Left renal cortex interstitium (tissue), 4 donors: ENCODE measurements around the gene CNPY2. TPM values are rescaled to one million over a fixed set of nuclear protein-coding genes. Genes with fewer than 3 reads are reported as not detected.
"Not testable (repeated sequence)": the region's sequence is repeated elsewhere in the genome, so short reads cannot be mapped to it uniquely, and the experiment has no call there.

Source experiments
- DNase-seq, 4 donors: peaks; one replicate each; pipeline ENCODE4 v3.0.0-alpha.2; 2013; ENCODE audit warnings: low read depth in 4 of 4, low spot score in 2 of 4, missing footprints in 1 of 4
- polyA plus RNA-seq, 4 donors: library from polyadenylated mRNA; unstranded; fragments of 120-200 nt; gene quantifications; one replicate each; pipeline ENCODE4 v1.2.1, GENCODE V29; 2013; ENCODE audit not compliant: insufficient read length in 4 of 4

Gene CNPY2
- 100 to 1,000 TPM; 143 to 174 (median 159) TPM for polyA plus RNA-seq

GRCh38 chr12:56315622-56316473 lies at the start of gene CNPY2:
Gene CNPY2 (minus strand): TSS chr12:56315988. CDS start chr12:56315217, 771 bp downstream.
- DNase-seq = peak; percentile 90 to 96 (median 94)

GRCh38 chr12:56362130-56363059 lies 46.6 kb upstream of the CNPY2 start, which contains the start of gene APOF:
Gene APOF (minus strand): TSS chr12:56362857. CDS start chr12:56362745, 112 bp downstream.
- no peak for DNase-seq

- no peak for DNase-seq
Measured at GRCh38 chr12:56361487-56362129, 45.8 kb upstream of the CNPY2 start.

GRCh38 chr12:56359851-56360767 lies 44.3 kb upstream of the CNPY2 start, which contains the start of gene STAT2:
Gene STAT2 (minus strand): TSS chr12:56360107. CDS start chr12:56356571, 3,536 bp downstream.
- DNase-seq = peak; percentile 98 to 100 (median 99)

- DNase-seq = peak in 1 of 4 donors; percentile 2
Measured at GRCh38 chr12:56358836-56359532, 43.2 kb upstream of the CNPY2 start.

GRCh38 chr12:56351325-56351724 lies 35.5 kb upstream of the CNPY2 start:
- DNase-seq = no peak

- DNase-seq = no peak
Measured at GRCh38 chr12:56350662-56351061, 34.9 kb upstream of the CNPY2 start.

GRCh38 chr12:56348776-56349175 lies 33.0 kb upstream of the CNPY2 start:
- DNase-seq = no peak

GRCh38 chr12:56347255-56347654 lies 31.5 kb upstream of the CNPY2 start:
- DNase-seq = not testable (repeated sequence)

- no peak for DNase-seq
Measured at GRCh38 chr12:56346675-56347074, 30.9 kb upstream of the CNPY2 start.

- not testable (repeated sequence) for DNase-seq
Measured at GRCh38 chr12:56342290-56342689, 26.5 kb upstream of the CNPY2 start.

GRCh38 chr12:56341616-56342015 lies 25.8 kb upstream of the CNPY2 start:
- no peak for DNase-seq

- DNase-seq = no peak
Measured at GRCh38 chr12:56339158-56339422, 23.3 kb upstream of the CNPY2 start.

GRCh38 chr12:56338308-56339157 lies 22.7 kb upstream of the CNPY2 start, which contains the start of gene IL23A:
Gene IL23A (plus strand): TSS chr12:56338884. CDS start chr12:56339045, 161 bp downstream.
- no peak for DNase-seq

GRCh38 chr12:56337753-56338251 lies 22.0 kb upstream of the CNPY2 start:
- no peak for DNase-seq

- DNase-seq = no peak
Measured at GRCh38 chr12:56336361-56337167, 20.8 kb upstream of the CNPY2 start.

- not testable (repeated sequence) for DNase-seq
Measured at GRCh38 chr12:56335527-56335926, 19.7 kb upstream of the CNPY2 start.
